NCI-H748 treated with DMSO at 0.1 percent for 48 hours (cell line): ENCODE results near the gene HSPA8.
"Not testable (repeated sequence)": the region's sequence is repeated elsewhere in the genome, so short reads cannot be mapped to it uniquely, and the experiment has no call there.

Experiments
- DNase-seq: peaks from one replicate; lab custom pipeline; 2025; lab: John Stamatoyannopoulos, UW

HSPA8 gene

GRCh38 chr11:123061403-123062157, at the start of gene HSPA8:
HSPA8 (minus strand) TSS chr11:123062136; CDS start chr11:123061324, 812 bp downstream.
- DNase-seq: peak; percentile 38

GRCh38 chr11:123111465-123111864, 49.5 kb upstream of the HSPA8 start:
- DNase-seq: peak; percentile 26

- DNase-seq: no peak
Observed at GRCh38 chr11:123110397-123110796, 48.5 kb upstream of the HSPA8 start.

- no peak for DNase-seq
Observed at GRCh38 chr11:123107945-123108495, 46.1 kb upstream of the HSPA8 start.

- no peak for DNase-seq
Observed at GRCh38 chr11:123104697-123105096, 42.8 kb upstream of the HSPA8 start.

GRCh38 chr11:123103326-123103980, 41.5 kb upstream of the HSPA8 start:
- peak; percentile 46 for DNase-seq

GRCh38 chr11:123100379-123101085, 38.6 kb upstream of the HSPA8 start:
- DNase-seq: no peak

- DNase-seq: no peak
Observed at GRCh38 chr11:123098990-123099389, 37.1 kb upstream of the HSPA8 start.

GRCh38 chr11:123093739-123094138, 31.8 kb upstream of the HSPA8 start:
- no peak for DNase-seq

- DNase-seq: no peak
Observed at GRCh38 chr11:123091506-123091905, 29.6 kb upstream of the HSPA8 start.

GRCh38 chr11:123090168-123090567, 28.2 kb upstream of the HSPA8 start:
- not testable (repeated sequence) for DNase-seq

GRCh38 chr11:123088896-123089295, 27.0 kb upstream of the HSPA8 start:
- not testable (repeated sequence) for DNase-seq

- not testable (repeated sequence) for DNase-seq
Observed at GRCh38 chr11:123087657-123088056, 25.7 kb upstream of the HSPA8 start.

GRCh38 chr11:123086305-123086704, 24.4 kb upstream of the HSPA8 start:
- DNase-seq: no peak

GRCh38 chr11:123085497-123085896, 23.6 kb upstream of the HSPA8 start:
- no peak for DNase-seq

- no peak for DNase-seq
Observed at GRCh38 chr11:123084454-123084853, 22.5 kb upstream of the HSPA8 start.

- DNase-seq: peak; percentile 19
Observed at GRCh38 chr11:123083623-123084029, 21.7 kb upstream of the HSPA8 start.

- DNase-seq: no peak
Observed at GRCh38 chr11:123082977-123083376, 21.0 kb upstream of the HSPA8 start.

- no peak for DNase-seq
Observed at GRCh38 chr11:123080015-123080414, 18.1 kb upstream of the HSPA8 start.

- DNase-seq: no peak
Observed at GRCh38 chr11:123076484-123076883, 14.5 kb upstream of the HSPA8 start.

- no peak for DNase-seq
Observed at GRCh38 chr11:123073343-123074057, 11.6 kb upstream of the HSPA8 start.

GRCh38 chr11:123072762-123073161, 10.8 kb upstream of the HSPA8 start:
- no peak for DNase-seq
